CD4-positive, alpha-beta T cell treated with Interleukin-15 for 4 hours (primary cell): Measurements from ENCODE around the gene B3GNT3.

ENCODE experiments used
- DNase-seq: peaks from one replicate; pipeline ENCODE4 v3.0.0-alpha.2; 2020; ENCODE audit warnings: low spot score

B3GNT3 gene

DNA sequence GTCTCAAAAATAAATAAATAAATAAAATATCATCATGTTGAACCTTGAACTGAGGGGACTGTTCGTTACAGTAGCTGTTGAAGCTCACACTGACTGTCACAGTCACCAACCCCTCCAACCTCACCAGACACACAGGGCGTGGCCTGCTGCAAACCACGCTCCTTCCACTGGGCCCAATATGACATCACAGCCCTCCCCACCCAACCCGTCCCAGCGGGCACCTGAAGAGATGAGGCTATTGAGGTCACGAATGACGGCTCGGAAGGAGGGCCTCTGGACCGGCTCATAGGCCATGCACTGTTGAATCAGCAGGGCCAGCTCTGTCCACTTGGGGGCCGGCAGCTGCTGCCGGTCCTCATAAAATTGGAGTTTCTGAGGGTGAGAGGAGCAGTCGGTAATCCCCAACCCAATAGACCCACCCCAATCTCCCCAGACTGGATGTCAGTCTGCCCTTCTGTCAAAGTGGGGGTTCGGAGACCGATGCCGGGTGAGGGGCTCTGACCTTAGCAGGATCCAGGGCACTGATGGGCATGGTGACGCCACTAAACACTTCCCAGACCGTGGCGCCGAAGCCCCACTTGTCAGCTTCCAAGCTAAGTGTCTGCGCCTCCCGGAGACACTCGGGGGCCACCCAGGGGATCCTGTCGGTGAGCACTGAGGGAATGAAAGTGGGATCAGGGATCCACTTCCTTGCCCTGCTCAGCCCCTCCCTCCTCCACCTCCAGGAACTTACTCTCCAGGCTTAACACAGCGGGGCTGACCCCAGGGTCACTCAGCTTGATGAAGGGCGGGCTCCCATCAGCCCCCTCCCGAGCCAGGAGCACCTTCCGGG is 39.6 kb downstream of the B3GNT3 start:
- no peak for DNase-seq

DNA sequence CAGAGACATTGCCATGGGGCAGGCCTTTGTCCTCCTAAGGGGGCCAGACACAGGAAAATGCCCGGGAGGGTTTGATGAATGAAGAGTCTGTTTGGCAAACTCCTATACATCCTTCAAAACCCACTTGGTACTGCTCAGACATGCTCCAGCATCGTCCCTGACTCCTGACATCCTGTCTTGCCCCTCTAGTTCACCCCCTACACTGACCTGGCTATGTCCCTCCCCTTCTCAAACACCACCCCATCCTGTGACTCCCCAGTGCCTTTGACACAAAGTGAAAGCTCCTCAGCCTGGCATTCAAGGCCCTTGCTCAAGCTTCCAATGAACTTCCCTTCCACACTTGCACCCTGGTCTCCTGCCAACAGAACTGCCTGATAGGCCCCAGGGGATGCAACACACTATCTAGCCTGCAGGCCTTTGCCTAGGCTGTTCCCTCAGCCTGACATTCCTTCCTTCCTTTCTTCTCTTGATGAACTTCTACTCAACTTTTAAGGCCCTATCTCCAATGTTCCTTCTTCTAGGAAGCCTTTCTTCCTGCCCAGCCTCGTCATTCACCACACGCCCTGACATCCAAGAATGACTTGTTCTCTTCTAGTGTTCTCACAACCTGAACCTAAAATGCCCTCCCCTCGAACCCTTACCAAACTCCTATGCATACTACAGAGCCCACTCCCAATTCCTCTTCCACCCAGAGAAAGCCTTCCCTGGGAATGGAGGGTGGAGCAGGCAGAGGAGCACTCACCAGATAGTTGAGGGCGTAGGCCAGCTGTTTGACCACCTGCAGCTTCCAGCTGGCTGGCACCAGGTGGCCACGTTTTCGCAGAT is 40.5 kb downstream of the B3GNT3 start:
- no peak for DNase-seq

DNA sequence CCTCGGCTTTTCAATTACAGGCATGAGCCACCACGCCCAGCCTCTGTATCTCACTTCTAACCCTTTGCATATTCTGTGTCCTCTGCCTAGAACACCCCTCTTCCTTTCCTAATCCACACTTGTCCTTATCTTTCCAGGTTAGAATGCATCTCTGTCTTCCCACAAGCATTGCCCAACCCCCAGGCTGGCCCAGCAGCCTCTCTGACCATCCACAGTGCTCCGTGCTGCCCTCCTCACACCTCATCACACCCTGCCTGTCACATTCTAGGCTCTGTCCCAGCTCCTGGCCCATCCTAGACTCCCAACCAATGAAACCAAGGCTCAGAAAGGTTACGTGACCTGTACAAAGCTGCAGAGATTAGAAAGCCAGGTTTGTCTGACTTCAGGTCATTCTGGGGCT is 41.6 kb downstream of the B3GNT3 start:
- DNase-seq, result no peak

DNA sequence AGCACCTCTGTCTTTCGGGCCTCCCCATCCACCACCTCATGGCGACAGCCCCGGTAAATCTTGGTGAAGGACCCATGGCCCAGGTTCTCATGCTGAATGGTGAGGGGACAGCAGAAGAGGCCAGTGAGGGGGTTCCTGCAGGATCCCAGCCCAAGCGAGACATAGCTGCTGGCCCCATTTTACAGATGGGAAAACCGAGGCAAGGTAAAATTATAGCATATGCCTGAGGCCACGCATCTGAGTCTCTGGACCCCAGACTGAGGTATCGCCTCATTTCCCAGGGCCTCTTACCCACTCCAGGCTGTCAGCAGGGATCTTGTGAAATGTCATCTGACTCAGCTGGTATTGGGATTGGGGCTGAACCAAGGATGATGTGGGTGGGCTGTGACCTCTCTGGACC is 43.0 kb downstream of the B3GNT3 start:
- DNase-seq, result no peak

DNA sequence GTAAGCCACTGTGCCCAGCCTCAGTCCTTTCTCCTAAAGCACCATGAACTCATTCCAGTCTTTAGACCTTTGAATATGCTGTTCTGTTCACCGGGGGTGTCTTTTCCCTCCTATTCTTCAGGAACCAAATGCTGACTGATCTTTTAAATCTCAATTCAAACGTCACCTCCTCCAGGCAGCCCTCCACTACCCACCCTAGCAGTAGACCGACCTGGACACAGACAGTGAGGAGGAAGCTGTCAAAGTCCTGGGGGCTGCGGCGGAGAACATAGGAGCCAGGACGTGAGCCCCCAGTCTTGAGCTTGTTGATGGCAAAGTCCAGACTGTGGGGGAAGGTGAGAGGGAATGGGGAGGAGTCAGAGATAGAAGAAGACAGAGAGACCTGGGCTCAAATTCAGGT is 45.1 kb downstream of the B3GNT3 start:
- no peak for DNase-seq

DNA sequence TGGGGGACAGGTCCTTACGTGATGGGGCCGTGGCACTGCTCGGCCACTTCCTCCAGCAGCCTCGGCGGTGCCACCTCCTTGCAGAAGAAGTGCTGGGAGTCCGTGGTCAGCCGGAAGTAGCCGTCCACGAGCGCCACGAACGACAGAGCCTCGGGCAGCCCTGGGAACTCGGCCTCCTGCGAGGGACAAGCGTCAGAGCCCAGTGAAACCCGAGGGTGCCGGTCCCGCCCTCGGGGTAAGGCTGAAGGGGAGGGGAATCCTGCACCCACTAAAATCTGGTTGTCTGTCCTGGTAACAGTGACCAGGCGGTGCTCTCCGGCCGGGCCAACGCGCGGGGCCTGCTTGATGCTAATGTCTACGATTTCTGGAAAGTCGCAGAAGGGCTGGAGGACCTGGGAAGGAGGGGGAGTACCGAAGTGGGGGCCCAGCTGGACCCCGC is 46.5 kb downstream of the B3GNT3 start:
- no peak for DNase-seq

DNA sequence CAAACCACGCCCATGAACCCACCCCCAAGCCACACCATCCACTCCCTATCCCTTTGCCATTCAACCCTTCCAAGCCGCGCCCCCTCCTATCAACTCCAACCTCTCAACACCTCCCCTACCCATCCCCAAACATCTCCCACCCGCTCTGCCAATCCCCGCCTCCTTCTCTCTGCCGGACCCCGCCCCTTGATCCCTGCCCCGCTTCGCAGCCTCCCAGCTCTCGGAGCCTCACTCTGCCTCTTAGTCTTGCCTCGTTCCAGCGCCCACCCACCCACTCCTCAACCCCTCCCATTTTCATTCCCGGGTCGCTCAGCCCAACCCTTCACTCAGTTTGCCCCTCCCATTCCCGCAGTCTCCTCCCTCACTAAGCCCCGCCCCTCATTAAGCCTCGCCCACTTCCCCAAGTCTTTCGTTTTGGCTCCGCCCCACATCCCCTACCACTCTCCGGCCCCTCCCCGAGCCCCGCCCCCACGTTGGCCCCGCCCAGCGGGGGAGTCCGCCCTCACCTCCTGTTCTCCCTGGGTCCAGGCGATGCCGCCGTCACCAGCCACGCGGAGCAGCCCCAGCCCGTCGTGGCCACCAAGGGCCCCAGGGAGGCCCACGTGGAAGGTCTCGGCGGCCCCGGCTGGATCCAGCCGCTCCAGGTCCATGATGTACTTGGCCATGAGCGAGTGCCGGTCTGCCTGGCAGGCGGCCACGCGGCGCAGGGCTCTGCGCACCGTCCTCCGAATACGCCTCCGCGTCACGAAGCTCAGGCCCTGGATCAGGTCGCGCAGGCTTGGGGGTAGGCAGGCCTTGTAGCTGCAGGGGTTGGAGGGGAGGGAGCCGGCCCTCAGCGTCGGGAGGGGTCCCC is 47.1 kb downstream of the B3GNT3 start:
- DNase-seq, result no peak

DNA sequence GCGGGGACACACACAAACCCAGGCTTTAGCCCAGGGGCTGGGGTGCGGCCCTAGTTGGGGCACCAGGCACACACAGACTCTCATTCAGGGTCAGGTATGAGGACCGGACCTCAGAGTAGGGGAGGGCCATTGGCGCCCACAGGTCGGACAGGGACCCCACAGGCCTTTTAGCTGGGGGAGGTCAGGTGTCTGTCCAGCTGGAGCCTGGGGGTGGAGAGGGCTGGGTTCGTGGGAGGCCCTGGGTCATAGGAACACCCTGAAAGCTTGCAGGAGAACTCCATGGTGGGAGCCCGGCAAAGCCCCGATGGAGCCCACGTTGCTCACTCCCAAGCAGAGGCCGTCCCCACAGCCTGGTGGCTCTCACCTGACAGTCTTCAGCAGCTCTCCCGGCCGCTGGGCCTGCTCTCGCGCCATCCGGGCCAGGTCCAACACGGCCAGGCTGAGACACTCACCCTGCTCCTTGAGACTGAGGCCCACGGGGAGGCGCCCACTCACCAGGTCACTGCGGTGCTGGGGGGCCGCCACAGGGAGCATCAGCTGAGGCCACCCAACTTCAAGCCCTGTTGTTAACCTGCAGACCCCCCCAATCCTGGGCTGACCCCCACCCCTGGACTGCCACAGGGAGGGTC is 47.8 kb downstream of the B3GNT3 start:
- DNase-seq, result no peak

DNA sequence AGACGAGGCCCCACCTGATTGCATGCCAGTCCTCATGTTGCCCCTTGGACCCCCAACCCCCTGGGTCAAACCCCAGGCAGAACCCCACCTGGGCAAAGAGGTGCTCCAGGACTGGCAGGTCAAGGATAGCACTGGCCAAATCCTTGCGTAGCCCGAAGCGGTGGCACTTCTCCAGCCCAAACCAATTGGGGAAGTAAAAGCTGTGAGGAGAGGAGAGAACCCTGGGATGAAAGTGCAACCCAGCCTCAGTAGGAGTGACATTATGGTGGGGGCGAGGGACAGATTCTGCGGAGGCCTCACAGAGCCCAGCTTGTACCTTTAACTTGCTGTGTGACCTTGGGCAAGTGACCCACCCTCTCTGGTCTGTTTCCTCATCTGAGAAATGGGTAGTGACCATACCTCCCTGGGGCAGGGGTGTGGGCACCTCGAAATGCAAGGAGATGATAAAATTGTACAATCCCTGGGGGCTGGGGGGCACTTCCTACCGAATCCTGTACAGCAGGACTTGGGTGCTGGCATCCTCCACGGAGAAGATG is 48.4 kb downstream of the B3GNT3 start:
- no peak for DNase-seq

DNA sequence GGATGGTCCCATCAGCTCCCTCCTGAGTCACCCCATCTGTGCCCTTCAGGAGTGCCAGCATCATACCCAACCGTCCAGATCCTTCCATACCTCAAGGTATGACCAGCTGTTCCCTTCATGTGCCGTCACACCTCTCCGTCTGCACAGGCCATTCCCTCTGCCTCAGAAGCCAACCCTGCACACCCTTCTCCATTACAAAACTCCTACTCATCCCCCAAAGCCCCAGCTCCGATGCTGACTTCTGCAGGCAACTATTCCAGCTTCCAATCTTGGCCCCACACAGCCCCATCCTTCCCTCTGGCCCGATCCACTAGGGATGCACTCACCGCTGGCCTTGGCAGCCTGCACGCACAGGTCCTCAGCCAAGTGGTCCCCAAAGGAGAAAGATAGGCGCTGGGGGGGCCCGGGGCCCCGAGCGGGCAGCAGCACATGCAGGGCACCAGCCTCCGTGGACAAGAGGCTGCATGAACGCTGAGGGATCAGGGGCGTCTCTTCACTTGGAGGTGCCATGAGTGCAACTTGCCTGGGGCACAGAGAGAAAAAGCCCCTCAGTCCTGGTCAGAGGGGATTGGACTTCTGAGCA is 49.1 kb downstream of the B3GNT3 start:
- DNase-seq, result no peak

DNA sequence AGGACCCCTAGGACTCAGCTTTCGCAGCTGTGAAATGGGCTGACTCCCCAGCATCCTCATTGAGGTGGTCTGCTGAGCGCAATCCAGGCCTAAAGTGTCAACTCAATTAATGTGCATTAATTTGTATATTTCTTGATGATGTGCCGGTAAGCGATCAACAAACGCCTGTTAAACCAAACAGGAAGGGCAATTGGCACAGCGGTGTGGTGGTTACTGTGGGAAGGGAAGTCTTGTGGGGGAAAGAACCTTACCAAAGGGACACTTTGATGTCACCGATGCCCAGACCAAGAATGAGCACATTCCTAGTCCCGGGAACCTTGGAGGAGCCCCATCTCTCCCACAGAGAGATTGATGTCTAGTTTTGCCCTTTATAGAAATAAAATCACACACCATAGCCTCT is 51.2 kb downstream of the B3GNT3 start:
- peak; percentile 52 for DNase-seq

DNA sequence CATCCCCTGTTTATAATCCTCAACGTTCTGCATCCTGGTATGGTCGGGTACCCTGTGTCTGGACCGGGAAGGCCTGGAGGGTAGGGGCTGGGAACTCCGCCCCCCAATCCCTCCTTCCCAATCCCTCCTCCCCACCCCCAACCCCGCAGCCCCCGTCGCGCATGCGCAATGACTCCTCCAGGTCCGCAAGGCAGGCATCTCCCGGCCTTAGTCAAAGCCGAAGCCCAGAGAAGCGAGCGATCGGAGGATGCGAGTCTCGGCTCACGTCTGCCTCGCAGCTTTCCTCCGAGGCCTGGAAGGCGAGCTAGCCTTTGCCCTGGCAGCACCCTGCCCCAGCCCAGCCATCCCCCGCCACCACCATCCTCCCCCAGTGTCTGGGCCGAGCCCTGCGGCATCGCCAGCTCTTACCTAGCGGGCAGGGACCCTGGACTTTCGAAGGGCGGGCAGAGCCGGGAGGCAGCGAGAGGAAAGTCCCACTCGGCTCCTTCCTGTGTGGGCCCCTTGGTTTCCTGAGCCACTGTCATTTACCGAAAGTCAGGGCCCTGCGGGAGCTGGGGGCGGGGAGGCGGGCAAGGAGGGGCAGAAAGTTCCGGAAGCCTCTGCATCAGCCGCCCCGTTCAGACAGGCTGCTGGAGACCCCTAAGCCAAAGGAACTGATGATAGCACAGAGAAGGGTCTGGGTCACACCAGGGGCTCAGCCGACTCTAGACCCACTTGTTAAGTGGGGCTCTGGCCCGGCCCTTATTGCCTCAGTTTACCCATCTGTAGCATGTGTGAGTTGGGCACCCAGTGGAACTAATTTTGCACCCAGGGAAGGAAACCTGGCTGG is 52.8 kb downstream of the B3GNT3 start, which contains the start of gene JAK3:
JAK3 (minus strand) TSS at position 445 of the 829 bp plus-strand sequence. CDS start 3,565 bp downstream, outside the sequence.
- DNase-seq, result peak; percentile 84

DNA sequence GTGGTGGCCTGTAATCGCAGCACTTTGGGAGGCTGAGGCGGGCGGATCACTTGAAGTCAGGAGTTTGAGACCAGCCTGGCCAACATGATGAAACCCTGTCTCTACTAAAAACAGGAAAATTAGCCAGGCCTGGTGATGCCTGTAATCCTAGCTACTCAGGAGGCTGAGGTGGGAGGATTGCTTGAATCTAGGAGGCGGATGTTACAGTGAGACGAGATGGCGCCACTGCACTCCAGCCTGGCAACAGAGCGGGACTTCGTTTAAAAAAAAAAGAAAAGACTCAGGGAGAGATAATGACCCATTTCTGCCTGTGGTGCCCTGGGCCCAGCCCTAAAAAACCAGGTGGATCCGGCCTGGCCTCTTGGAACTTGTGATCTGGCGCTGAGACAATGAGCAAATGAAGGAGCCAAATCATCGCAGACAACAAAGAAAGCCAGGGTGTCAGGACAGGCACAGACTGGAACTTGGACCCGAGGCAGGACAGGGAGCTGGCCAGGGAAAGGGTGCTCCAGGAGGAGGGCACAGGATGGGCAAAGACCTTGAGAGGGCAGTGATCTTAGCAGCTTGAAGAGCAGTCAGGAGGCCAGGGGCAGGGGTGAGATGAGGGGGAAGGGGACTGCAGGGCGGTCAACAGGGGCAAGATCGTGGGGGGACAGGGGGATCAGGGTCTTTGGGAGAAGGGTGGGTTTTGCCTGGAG is 53.8 kb downstream of the B3GNT3 start:
- no peak for DNase-seq

DNA sequence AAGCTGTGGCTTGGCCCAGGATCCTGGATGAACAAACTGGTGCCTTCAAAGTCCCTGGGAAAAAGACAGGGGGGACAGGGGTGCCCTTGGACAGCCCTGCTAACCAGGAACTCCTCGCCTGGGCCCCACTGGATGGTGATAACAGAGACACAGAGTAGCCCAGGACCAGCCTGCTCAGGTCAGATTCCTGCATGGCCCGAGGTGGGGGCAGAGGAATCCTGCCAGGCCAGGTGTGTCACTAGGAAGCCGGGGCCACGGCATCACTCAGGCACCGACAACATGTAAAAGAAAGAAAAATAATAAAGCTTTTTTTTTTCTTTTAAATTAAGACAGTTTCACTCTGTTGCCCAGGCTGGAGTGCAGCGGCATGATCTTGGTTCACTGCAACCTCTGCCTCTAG is 59.1 kb downstream of the B3GNT3 start:
- DNase-seq, result no peak

DNA sequence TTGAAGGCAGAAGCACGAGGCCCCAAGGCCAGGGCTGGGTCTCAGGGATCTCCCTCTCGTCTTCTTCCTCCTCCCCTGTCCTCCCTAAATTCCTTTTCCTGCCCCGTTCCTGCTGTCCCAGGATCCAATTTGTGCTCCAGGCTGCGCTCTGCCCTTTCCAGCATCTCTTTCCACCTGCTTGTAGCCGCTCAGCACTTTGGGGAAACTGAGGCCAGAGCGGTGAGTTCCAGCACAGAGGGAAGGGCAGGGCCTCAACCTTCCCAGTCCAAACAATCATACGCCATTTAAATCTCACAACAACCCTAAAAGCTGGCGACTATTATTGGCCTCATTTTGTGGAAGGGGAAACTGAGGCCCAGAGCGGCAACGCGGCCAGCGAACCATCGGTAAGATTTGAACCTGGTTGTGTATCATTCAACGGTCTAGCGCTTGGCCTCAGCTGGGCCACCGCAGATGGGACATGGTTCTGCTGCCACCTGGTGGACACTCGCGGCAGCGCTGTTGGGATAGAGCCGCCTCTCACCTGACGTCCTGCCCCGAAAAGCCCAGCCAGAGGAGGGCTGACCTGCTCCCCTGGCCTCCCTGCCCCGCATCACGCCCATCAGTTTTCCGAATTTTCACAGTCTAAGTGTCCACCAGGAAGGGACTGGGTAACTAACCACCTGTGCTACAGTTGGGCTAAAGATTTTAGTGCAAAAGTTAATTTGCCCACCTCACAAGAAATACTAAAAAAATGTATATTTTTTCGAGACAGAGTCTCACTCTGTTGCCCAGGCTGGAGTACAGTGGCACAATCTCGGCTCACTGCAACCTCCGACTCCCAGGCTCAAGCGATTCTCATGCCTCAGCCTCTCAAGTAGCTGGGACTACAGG is 60.6 kb downstream of the B3GNT3 start:
- DNase-seq, result peak; percentile 91

DNA sequence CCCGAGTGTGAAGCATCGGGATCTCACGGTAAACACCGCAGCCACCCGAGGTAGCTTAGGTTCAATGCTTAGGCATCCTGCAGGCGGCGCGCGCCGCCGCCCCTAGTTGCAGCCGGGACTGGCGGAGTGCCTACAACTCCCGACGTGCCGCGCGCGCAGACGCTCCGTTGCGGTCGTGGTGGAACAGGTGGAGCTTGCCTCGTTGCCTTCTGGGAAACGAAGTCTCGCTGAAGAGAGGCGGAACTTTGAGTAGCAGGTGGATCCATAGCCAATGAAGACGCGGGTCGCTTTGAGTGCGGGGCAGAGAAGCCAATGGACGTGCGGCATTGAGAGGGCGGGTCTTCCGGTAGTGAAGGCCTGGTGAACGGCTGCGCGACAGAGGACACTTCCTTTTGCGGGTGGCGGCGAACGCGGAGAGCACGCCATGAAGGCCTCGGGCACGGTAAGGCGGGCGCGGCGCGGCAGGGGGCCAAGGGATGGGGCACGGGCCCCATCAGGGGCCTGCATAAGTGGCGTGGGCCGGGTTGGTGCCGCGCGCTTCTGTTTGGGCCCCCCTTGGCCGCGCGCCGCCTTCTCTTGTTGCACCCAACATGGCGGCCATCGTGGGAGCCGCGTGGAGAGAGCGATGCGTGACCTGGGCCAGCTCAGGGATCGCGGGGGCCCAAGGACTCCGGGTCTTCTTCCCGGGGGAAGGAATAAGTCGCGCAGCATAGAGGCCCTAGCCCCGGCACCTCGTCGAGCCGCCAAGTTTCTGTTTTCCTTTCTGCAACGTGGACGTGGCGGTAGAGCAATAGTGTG is 64.8 kb downstream of the B3GNT3 start, which contains the start of gene RPL18A:
RPL18A (plus strand) TSS at position 378 of the 798 bp plus-strand sequence; CDS start at position 425, 47 bp downstream.
- DNase-seq, result peak; percentile 100

DNA sequence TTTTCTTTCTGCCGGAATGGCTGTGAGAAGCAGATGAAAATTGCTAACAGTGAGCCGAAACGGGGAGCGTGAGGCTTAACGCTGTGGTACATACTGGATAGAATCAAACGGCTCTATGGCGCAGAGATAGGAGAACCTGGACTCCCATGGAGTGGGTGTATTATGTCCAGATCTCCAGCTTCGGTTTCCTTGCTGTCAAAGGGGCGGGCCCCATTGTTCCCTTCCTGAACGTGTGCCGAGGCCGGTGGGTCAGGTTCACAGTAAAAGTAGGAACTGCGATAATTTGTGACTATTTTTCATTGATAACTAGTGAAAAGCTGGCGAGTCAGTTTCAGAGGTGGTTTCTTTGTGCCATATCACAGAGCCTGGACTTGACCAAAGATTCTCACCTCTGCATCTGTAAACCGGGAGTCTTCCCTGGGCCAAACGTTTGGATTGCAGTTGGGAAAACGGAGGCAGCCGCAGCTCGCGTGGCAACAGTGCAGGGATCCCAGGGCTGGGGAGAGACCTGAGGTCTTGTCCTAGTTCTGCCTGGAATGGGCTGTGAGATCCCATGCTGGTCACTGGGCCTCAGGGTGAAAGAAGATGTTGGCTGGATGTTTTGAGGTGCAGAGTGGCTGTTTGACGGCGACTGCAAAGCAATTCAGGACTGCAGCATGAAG is 65.5 kb downstream of the B3GNT3 start:
- no peak for DNase-seq
